Keratinocyte (primary cell): Measurements from ENCODE around the gene OPHN1.

Experiments
- EZH2 ChIP-seq: IDR thresholded peaks from one replicate; pipeline ENCODE4 v1.6.1; 2012; ENCODE audit warnings: inconsistent platforms, mild to moderate bottlenecking, low read length, moderate library complexity
- TF ChIP-seq, protein P1 (sequence below), 3 experiments: IDR thresholded peaks in 1 of 3; conservative IDR thresholded peaks in 1 of 3; optimal IDR thresholded peaks in 1 of 3; 2 replicates in 2 of 3; 3 replicates in 1 of 3; pipeline versions ENCODE3 to v1.5.1; 2011; ENCODE audit warnings: low read length in 3 of 3, mild to moderate bottlenecking in 3 of 3, moderate library complexity in 2 of 3, control low read depth in 1 of 3, inconsistent platforms in 1 of 3; ENCODE audit not compliant: insufficient read depth in 2 of 3; ENCODE audit errors: extremely low read depth in 1 of 3

DNA sequence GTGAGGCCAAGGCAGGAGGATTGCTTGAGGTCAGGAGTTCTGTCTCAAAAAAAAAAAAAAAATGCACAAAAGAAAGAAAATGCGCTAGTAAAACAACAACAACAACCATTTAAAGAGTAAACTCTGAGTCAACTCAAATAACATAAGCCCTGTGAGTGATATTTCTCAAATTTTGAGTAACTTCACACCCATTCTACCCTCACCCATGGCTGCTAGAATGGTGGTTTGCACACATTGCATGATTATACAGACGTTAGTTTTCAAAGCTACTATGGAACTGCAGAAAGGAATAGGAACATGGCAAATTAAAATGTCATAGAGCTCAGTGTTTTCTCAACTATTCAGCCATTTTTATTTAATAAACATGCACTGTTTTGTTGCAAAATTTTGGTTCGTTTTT, 145.9 kb downstream of the OPHN1 start:
- TF ChIP-seq EZH2 = no peak
- TF ChIP-seq, protein P1, sequence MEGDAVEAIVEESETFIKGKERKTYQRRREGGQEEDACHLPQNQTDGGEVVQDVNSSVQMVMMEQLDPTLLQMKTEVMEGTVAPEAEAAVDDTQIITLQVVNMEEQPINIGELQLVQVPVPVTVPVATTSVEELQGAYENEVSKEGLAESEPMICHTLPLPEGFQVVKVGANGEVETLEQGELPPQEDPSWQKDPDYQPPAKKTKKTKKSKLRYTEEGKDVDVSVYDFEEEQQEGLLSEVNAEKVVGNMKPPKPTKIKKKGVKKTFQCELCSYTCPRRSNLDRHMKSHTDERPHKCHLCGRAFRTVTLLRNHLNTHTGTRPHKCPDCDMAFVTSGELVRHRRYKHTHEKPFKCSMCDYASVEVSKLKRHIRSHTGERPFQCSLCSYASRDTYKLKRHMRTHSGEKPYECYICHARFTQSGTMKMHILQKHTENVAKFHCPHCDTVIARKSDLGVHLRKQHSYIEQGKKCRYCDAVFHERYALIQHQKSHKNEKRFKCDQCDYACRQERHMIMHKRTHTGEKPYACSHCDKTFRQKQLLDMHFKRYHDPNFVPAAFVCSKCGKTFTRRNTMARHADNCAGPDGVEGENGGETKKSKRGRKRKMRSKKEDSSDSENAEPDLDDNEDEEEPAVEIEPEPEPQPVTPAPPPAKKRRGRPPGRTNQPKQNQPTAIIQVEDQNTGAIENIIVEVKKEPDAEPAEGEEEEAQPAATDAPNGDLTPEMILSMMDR (optimal IDR thresholded peaks at IDR 0.05 in 1 of 3, IDR thresholded peaks at IDR 0.05 in 1 of 3, conservative IDR thresholded peaks at IDR 0.05 in 1 of 3; ENCODE audit: extremely low read depth in 1 of 3, insufficient read depth in 2 of 3, low read length in 3 of 3) = no peak
